ENCODE data around the gene PHLDB1. TPM values are rescaled to one million over a fixed set of nuclear protein-coding genes. Genes with fewer than 3 reads are reported as not detected.

The PHLDB1 gene
- total RNA-seq, 3 donors from 2014 or later, result 79.4 to 116 (median 115) TPM

GRCh38 chr11:118615282-118615975 lies 8.0 kb downstream of the PHLDB1 start:
- ATAC-seq, result no peak
- intact Hi-C loops (cut with DNase I, micrococcal nuclease), result no loop called here
- DNase-seq, result peak in 1 of 3 donors; percentile 9
- H3K4me1 ChIP-seq (ENCODE audit: low read depth), result peaks cover 14% of the 10 kb centered on the region
- H3K4me3 ChIP-seq, result no peak overlapping the region
- no peak for TF ChIP-seq CTCF (IDR thresholded peaks at IDR 0.05)
- H3K36me3 ChIP-seq (ENCODE audit: low read depth), result no peaks in the 10 kb centered on the region
- H3K9me3 ChIP-seq, result no peaks in the 10 kb centered on the region

- no peaks in the 10 kb centered on the region for H3K9me3 ChIP-seq
- H3K4me1 ChIP-seq (ENCODE audit: low read depth), result peaks cover 12% of the 10 kb centered on the region
- ATAC-seq, result no peak
- no peaks in the 10 kb centered on the region for H3K36me3 ChIP-seq (ENCODE audit: low read depth)
- no peak overlapping the region for H3K4me3 ChIP-seq
- intact Hi-C loops (cut with DNase I, micrococcal nuclease), result no loop called here
- TF ChIP-seq CTCF (IDR thresholded peaks at IDR 0.05), result no peak
- DNase-seq, result peak in 1 of 3 donors; percentile 34
These were observed 8.6 kb downstream of the PHLDB1 start for GRCh38 chr11:118615976-118616371.

- Histone ChIP-seq H3K4me3 (no peak overlapping the region), H3K4me1 (ENCODE audit: low read depth) (peaks cover 13% of the 10 kb centered on the region), H3K36me3 (ENCODE audit: low read depth) (no peaks in the 10 kb centered on the region), H3K9me3 (no peaks in the 10 kb centered on the region)
- no peak for TF ChIP-seq CTCF (IDR thresholded peaks at IDR 0.05)
- ATAC-seq (peak; percentile 12), DNase-seq (peak; percentile 55 to 64 (median 57))
- intact Hi-C loops (cut with DNase I, micrococcal nuclease), result no loop called here
These were observed 10.9 kb downstream of the PHLDB1 start for GRCh38 chr11:118618115-118618990.

- TF ChIP-seq CTCF (IDR thresholded peaks at IDR 0.05), result no peak
- peaks cover 13% of the 10 kb centered on the region for H3K4me1 ChIP-seq (ENCODE audit: low read depth)
- no peaks in the 10 kb centered on the region for H3K9me3 ChIP-seq
- intact Hi-C loops (cut with DNase I, micrococcal nuclease), result no loop called here
- no peaks in the 10 kb centered on the region for H3K36me3 ChIP-seq (ENCODE audit: low read depth)
- no peak overlapping the region for H3K4me3 ChIP-seq
- ATAC-seq, result no peak
- peak in 2 of 3 donors; percentile 36 to 54 for DNase-seq
These were observed 11.6 kb downstream of the PHLDB1 start for GRCh38 chr11:118618991-118619375.

GRCh38 chr11:118619444-118620197 lies 12.2 kb downstream of the PHLDB1 start:
- ATAC-seq (peak; percentile 4), DNase-seq (peak in 1 of 3 donors; percentile 22)
- H3K4me3 ChIP-seq, result no peak overlapping the region
- no peaks in the 10 kb centered on the region for H3K36me3 ChIP-seq (ENCODE audit: low read depth)
- H3K9me3 ChIP-seq, result no peaks in the 10 kb centered on the region
- H3K4me1 ChIP-seq (ENCODE audit: low read depth), result peaks cover 13% of the 10 kb centered on the region
- TF ChIP-seq CTCF (IDR thresholded peaks at IDR 0.05), result no peak
- intact Hi-C loops (cut with DNase I, micrococcal nuclease), result no loop called here

Measured in mucosa of descending colon (tissue), 3 donors.